HEK293 (cell line): ENCODE results near the gene NAT14.

Experiments used
- GLI4 ChIP-seq: fragments of 450-650 bp; formaldehyde crosslinking; IDR thresholded peaks from 2 replicates; pipeline ENCODE4 v1.5.1; 2016; ENCODE audit warnings: missing biosample characterization, missing genetic modification characterization
- GLIS2 ChIP-seq: fragments of 450-650 bp; formaldehyde crosslinking; IDR thresholded peaks from 2 replicates; pipeline ENCODE4 v1.5.1; 2016; ENCODE audit warnings: missing biosample characterization, missing genetic modification characterization
- HOXC10 ChIP-seq: sonication (generic); formaldehyde crosslinking; IDR thresholded peaks from 2 replicates; pipeline ENCODE4 v1.8.1; 2023; ENCODE audit warnings: mild to moderate bottlenecking, missing genetic modification reagents
- IKZF3 ChIP-seq: fragments of 450-650 bp; IDR thresholded peaks from 2 replicates; pipeline ENCODE4 v1.5.0; 2018; ENCODE audit warnings: missing biosample characterization, mild to moderate bottlenecking, missing genetic modification characterization, moderate library complexity
- OSR2 ChIP-seq: fragments of 450-650 bp; formaldehyde crosslinking; IDR thresholded peaks from 2 replicates; pipeline ENCODE4 v1.5.1; 2016; ENCODE audit warnings: missing biosample characterization, missing genetic modification characterization
- ZBTB17 ChIP-seq: fragments of 450-650 bp; formaldehyde crosslinking; IDR thresholded peaks from 2 replicates; pipeline ENCODE4 v1.5.1; 2016; ENCODE audit warnings: missing biosample characterization, missing genetic modification characterization
- ZBTB7A ChIP-seq: fragments of 450-650 bp; formaldehyde crosslinking; IDR thresholded peaks from 2 replicates; pipeline ENCODE4 v1.5.1; 2016; ENCODE audit warnings: low read depth, missing biosample characterization, missing genetic modification characterization
- ZBTB8A ChIP-seq: fragments of 450-650 bp; formaldehyde crosslinking; IDR thresholded peaks from 2 replicates; pipeline ENCODE4 v1.5.1; 2016; ENCODE audit warnings: missing biosample characterization, missing genetic modification characterization
- ZIC2 ChIP-seq: fragments of 450-650 bp; formaldehyde crosslinking; IDR thresholded peaks from 2 replicates; pipeline ENCODE4 v1.5.1; 2016; ENCODE audit warnings: missing biosample characterization, missing genetic modification characterization
- ZNF121 ChIP-seq: fragments of 450-650 bp; formaldehyde crosslinking; IDR thresholded peaks from 2 replicates; pipeline ENCODE4 v1.5.1; 2016; ENCODE audit warnings: missing biosample characterization, missing genetic modification characterization
- ZNF19 ChIP-seq: fragments of 450-650 bp; formaldehyde crosslinking; IDR thresholded peaks from 2 replicates; pipeline ENCODE4; 2016; ENCODE audit warnings: missing biosample characterization, missing genetic modification characterization, low read depth
- ZNF292 ChIP-seq: fragments of 450-650 bp; formaldehyde crosslinking; IDR thresholded peaks from 2 replicates; pipeline ENCODE4 v1.5.1; 2016; ENCODE audit warnings: low read depth, missing biosample characterization, missing genetic modification characterization, borderline replicate concordance
- ZNF354C ChIP-seq: fragments of 450-650 bp; formaldehyde crosslinking; IDR thresholded peaks from 2 replicates; pipeline ENCODE4 v1.5.1; 2016; ENCODE audit warnings: missing biosample characterization, missing genetic modification characterization, low read depth, borderline replicate concordance
- ZNF561 ChIP-seq: fragments of 450-650 bp; IDR thresholded peaks from 2 replicates; pipeline ENCODE4 v1.5.1; 2018; ENCODE audit warnings: missing biosample characterization, missing genetic modification characterization, borderline replicate concordance
- ZNF660 ChIP-seq: fragments of 450-650 bp; IDR thresholded peaks from 2 replicates; pipeline ENCODE4 v1.5.1; 2018; ENCODE audit warnings: missing biosample characterization, mild to moderate bottlenecking, missing genetic modification characterization
- ZNF768 ChIP-seq: fragments of 450-650 bp; formaldehyde crosslinking; IDR thresholded peaks from 2 replicates; pipeline ENCODE4 v1.5.1; 2018; ENCODE audit warnings: missing biosample characterization, mild to moderate bottlenecking, missing genetic modification characterization
- ZNF785 ChIP-seq: fragments of 450-650 bp; formaldehyde crosslinking; IDR thresholded peaks from 2 replicates; pipeline ENCODE4 v1.5.1; 2016; ENCODE audit warnings: missing biosample characterization, missing genetic modification characterization
- ZNF830 ChIP-seq: fragments of 450-650 bp; IDR thresholded peaks from 2 replicates; pipeline ENCODE4 v1.5.0; 2018; ENCODE audit warnings: missing biosample characterization, missing genetic modification characterization, low read depth, mild to moderate bottlenecking, moderate library complexity
- TF ChIP-seq, protein P1 (sequence below): fragments of 450-650 bp; formaldehyde crosslinking; IDR thresholded peaks from 2 replicates; pipeline ENCODE4 v1.5.1; 2017; ENCODE audit warnings: missing biosample characterization, mild to moderate bottlenecking, missing genetic modification characterization, moderate library complexity
- TF ChIP-seq, protein P2 (sequence below): fragments of 450-650 bp; formaldehyde crosslinking; IDR thresholded peaks from 2 replicates; pipeline ENCODE4 v1.5.1; 2016; ENCODE audit warnings: missing biosample characterization, missing genetic modification characterization
- TF ChIP-seq, protein P3 (sequence below): fragments of 450-650 bp; formaldehyde crosslinking; IDR thresholded peaks from 2 replicates; pipeline ENCODE4 v1.5.1; 2016; ENCODE audit warnings: missing biosample characterization, missing genetic modification characterization
- TF ChIP-seq, protein P4 (sequence below): fragments of 450-650 bp; formaldehyde crosslinking; IDR thresholded peaks from 2 replicates; pipeline ENCODE4 v1.5.1; 2016; ENCODE audit warnings: missing biosample characterization, missing genetic modification characterization
- TF ChIP-seq, protein P5 (sequence below): fragments of 450-650 bp; formaldehyde crosslinking; IDR thresholded peaks from 2 replicates; pipeline ENCODE4 v1.5.1; 2017; ENCODE audit warnings: missing biosample characterization, missing genetic modification characterization
- TF ChIP-seq, protein P6 (sequence below): fragments of 450-650 bp; formaldehyde crosslinking; IDR thresholded peaks from 2 replicates; pipeline ENCODE4 v1.5.1; 2016; ENCODE audit warnings: missing biosample characterization, missing genetic modification characterization

The NAT14 gene

DNA sequence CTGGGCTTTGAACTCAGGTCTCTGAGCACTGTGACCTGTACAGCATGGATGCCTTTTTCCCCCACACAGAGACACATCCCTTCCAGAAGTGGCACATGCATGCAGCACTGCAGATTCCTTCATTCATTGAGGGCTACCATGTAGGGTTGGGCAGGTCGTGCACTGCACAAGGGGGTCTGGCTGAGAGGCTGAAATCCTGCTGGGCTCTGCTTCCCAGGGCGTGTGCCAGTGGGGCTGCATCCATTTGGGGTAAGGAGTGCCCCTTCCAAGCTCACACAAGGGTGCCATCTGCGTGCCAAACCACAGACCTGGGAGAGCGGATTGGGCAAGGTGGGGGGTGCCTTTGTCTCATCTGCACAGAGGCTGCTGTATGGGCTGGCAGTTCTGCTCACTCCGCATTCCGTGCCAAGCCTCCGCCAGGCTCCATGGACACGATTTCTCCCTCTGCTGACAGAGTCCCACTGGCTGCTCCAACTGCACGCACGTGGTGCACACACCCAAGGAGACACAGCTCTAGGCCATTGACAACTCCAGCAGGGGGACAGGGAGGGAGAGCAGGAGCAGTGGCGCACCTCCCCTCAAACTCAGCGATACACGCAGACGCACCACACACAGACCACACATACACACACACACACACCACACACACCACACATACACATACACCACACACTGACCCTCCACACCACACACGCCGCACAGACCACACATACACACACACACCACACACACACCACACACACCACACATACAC lies 37.4 kb upstream of the NAT14 start (continued):
- TF ChIP-seq, protein P1, sequence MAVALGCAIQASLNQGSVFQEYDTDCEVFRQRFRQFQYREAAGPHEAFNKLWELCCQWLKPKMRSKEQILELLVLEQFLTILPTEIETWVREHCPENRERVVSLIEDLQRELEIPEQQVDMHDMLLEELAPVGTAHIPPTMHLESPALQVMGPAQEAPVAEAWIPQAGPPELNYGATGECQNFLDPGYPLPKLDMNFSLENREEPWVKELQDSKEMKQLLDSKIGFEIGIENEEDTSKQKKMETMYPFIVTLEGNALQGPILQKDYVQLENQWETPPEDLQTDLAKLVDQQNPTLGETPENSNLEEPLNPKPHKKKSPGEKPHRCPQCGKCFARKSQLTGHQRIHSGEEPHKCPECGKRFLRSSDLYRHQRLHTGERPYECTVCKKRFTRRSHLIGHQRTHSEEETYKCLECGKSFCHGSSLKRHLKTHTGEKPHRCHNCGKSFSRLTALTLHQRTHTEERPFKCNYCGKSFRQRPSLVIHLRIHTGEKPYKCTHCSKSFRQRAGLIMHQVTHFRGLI (tag by site-specific recombination) = peak; percentile 59; the same call in 1 of the 2 replicates
- peak; percentile 59 for TF ChIP-seq ZNF121 (tag by site-specific recombination)
- peak; percentile 21; the same call in 1 of the 2 replicates for TF ChIP-seq GLI4 (tag by site-specific recombination)
- TF ChIP-seq, protein P2, sequence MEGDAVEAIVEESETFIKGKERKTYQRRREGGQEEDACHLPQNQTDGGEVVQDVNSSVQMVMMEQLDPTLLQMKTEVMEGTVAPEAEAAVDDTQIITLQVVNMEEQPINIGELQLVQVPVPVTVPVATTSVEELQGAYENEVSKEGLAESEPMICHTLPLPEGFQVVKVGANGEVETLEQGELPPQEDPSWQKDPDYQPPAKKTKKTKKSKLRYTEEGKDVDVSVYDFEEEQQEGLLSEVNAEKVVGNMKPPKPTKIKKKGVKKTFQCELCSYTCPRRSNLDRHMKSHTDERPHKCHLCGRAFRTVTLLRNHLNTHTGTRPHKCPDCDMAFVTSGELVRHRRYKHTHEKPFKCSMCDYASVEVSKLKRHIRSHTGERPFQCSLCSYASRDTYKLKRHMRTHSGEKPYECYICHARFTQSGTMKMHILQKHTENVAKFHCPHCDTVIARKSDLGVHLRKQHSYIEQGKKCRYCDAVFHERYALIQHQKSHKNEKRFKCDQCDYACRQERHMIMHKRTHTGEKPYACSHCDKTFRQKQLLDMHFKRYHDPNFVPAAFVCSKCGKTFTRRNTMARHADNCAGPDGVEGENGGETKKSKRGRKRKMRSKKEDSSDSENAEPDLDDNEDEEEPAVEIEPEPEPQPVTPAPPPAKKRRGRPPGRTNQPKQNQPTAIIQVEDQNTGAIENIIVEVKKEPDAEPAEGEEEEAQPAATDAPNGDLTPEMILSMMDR (tag by site-specific recombination) = peak; percentile 88
- TF ChIP-seq GLIS2 (tag by site-specific recombination) = peak; percentile 75
- peak; percentile 91 for TF ChIP-seq IKZF3
- TF ChIP-seq, protein P3, sequence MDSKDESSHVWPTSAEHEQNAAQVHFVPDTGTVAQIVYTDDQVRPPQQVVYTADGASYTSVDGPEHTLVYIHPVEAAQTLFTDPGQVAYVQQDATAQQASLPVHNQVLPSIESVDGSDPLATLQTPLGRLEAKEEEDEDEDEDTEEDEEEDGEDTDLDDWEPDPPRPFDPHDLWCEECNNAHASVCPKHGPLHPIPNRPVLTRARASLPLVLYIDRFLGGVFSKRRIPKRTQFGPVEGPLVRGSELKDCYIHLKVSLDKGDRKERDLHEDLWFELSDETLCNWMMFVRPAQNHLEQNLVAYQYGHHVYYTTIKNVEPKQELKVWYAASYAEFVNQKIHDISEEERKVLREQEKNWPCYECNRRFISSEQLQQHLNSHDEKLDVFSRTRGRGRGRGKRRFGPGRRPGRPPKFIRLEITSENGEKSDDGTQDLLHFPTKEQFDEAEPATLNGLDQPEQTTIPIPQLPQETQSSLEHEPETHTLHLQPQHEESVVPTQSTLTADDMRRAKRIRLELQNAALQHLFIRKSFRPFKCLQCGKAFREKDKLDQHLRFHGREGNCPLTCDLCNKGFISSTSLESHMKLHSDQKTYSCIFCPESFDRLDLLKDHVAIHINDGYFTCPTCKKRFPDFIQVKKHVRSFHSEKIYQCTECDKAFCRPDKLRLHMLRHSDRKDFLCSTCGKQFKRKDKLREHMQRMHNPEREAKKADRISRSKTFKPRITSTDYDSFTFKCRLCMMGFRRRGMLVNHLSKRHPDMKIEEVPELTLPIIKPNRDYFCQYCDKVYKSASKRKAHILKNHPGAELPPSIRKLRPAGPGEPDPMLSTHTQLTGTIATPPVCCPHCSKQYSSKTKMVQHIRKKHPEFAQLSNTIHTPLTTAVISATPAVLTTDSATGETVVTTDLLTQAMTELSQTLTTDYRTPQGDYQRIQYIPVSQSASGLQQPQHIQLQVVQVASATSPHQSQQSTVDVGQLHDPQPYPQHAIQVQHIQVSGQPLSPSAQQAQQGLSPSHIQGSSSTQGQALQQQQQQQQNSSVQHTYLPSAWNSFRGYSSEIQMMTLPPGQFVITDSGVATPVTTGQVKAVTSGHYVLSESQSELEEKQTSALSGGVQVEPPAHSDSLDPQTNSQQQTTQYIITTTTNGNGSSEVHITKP = peak; percentile 92
- TF ChIP-seq, protein P4, sequence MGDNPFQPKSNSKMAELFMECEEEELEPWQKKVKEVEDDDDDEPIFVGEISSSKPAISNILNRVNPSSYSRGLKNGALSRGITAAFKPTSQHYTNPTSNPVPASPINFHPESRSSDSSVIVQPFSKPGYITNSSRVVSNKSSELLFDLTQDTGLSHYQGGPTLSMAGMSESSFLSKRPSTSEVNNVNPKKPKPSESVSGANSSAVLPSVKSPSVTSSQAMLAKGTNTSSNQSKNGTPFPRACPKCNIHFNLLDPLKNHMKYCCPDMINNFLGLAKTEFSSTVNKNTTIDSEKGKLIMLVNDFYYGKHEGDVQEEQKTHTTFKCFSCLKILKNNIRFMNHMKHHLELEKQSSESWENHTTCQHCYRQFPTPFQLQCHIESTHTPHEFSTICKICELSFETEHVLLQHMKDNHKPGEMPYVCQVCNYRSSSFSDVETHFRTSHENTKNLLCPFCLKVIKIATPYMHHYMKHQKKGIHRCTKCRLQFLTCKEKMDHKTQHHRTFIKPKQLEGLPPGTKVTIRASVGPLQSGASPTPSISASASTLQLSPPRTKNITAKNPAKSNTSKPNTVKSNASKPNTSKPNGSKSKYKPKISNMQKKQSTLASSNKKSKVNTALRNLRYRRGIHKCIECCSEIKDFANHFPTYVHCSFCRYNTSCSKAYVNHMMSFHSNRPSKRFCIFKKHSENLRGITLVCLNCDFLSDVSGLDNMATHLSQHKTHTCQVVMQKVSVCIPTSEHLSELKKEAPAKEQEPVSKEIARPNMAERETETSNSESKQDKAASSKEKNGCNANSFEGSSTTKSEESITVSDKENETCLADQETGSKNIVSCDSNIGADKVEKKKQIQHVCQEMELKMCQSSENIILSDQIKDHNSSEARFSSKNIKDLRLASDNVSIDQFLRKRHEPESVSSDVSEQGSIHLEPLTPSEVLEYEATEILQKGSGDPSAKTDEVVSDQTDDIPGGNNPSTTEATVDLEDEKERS = peak; percentile 76; the same call in 1 of the 2 replicates
- peak; percentile 93 for TF ChIP-seq ZBTB17
- TF ChIP-seq HOXC10 (CRISPR knock-in tag) = 0 out of 2 replicates have a peak, but pooled peaks have one; percentile 26
- peak; percentile 97 for TF ChIP-seq ZIC2 (tag by site-specific recombination)
- peak; percentile 23; the same call in 1 of the 2 replicates for TF ChIP-seq ZNF785 (tag by site-specific recombination)
- TF ChIP-seq ZNF19 (tag by site-specific recombination) = no peak
- TF ChIP-seq ZBTB8A (tag by site-specific recombination) = peak; percentile 65
- TF ChIP-seq, protein P5, sequence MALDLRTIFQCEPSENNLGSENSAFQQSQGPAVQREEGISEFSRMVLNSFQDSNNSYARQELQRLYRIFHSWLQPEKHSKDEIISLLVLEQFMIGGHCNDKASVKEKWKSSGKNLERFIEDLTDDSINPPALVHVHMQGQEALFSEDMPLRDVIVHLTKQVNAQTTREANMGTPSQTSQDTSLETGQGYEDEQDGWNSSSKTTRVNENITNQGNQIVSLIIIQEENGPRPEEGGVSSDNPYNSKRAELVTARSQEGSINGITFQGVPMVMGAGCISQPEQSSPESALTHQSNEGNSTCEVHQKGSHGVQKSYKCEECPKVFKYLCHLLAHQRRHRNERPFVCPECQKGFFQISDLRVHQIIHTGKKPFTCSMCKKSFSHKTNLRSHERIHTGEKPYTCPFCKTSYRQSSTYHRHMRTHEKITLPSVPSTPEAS (tag by site-specific recombination) = peak; percentile 67; the same call in 1 of the 2 replicates
- TF ChIP-seq, protein P6, sequence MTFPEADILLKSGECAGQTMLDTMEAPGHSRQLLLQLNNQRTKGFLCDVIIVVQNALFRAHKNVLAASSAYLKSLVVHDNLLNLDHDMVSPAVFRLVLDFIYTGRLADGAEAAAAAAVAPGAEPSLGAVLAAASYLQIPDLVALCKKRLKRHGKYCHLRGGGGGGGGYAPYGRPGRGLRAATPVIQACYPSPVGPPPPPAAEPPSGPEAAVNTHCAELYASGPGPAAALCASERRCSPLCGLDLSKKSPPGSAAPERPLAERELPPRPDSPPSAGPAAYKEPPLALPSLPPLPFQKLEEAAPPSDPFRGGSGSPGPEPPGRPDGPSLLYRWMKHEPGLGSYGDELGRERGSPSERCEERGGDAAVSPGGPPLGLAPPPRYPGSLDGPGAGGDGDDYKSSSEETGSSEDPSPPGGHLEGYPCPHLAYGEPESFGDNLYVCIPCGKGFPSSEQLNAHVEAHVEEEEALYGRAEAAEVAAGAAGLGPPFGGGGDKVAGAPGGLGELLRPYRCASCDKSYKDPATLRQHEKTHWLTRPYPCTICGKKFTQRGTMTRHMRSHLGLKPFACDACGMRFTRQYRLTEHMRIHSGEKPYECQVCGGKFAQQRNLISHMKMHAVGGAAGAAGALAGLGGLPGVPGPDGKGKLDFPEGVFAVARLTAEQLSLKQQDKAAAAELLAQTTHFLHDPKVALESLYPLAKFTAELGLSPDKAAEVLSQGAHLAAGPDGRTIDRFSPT = peak; percentile 73; the same call in 1 of the 2 replicates
- TF ChIP-seq ZNF354C (tag by site-specific recombination) = no peak
- TF ChIP-seq OSR2 = no peak
- no peak for TF ChIP-seq ZNF830 (tag by site-specific recombination)
- TF ChIP-seq ZNF660 (tag by site-specific recombination) = peak; percentile 41; the same call in 1 of the 2 replicates
- peak; percentile 21; the same call in 1 of the 2 replicates for TF ChIP-seq ZBTB7A (tag by site-specific recombination)
- no peak for TF ChIP-seq ZNF292 (tag by site-specific recombination)
- 0 out of 2 replicates have a peak, but pooled peaks have one; percentile 34 for TF ChIP-seq ZNF768 (tag by site-specific recombination)
- TF ChIP-seq ZNF561 (tag by site-specific recombination) = no peak
